NCI-H1694 (cell line): ENCODE measurements around the gene SHANK2.

Source experiments
- DNase-seq: peaks from one replicate; lab custom pipeline; 2025; lab: John Stamatoyannopoulos, UW

Gene SHANK2

GRCh38 chr11:71252269-71252769, at the start of gene SHANK2:
Gene SHANK2, minus strand, starts transcription at chr11:71252577. Its CDS starts 105,251 bp downstream, at chr11:71147326.
- no peak for DNase-seq

- no peak for DNase-seq
Measured at GRCh38 chr11:71301858-71302533, 49.6 kb upstream of the SHANK2 start.

GRCh38 chr11:71301046-71301857, 48.9 kb upstream of the SHANK2 start:
- DNase-seq: no peak

GRCh38 chr11:71300187-71300586, 47.8 kb upstream of the SHANK2 start:
- DNase-seq: no peak

GRCh38 chr11:71298761-71299181, 46.4 kb upstream of the SHANK2 start:
- no peak for DNase-seq

GRCh38 chr11:71298016-71298550, 45.7 kb upstream of the SHANK2 start:
- DNase-seq: no peak

GRCh38 chr11:71294846-71295600, 42.6 kb upstream of the SHANK2 start:
- DNase-seq: no peak

- DNase-seq: no peak
Measured at GRCh38 chr11:71293961-71294782, 41.8 kb upstream of the SHANK2 start.

- DNase-seq: peak; percentile 39
Measured at GRCh38 chr11:71286701-71287643, 34.6 kb upstream of the SHANK2 start.

GRCh38 chr11:71285111-71285510, 32.7 kb upstream of the SHANK2 start:
- no peak for DNase-seq

- DNase-seq: no peak
Measured at GRCh38 chr11:71284525-71285092, 32.2 kb upstream of the SHANK2 start.

- DNase-seq: no peak
Measured at GRCh38 chr11:71283971-71284441, 31.6 kb upstream of the SHANK2 start.

- DNase-seq: peak; percentile 37
Measured at GRCh38 chr11:71282581-71283351, 30.4 kb upstream of the SHANK2 start.

GRCh38 chr11:71281831-71282230, 29.5 kb upstream of the SHANK2 start:
- no peak for DNase-seq

GRCh38 chr11:71281204-71281603, 28.8 kb upstream of the SHANK2 start:
- no peak for DNase-seq

- no peak for DNase-seq
Measured at GRCh38 chr11:71279916-71280645, 27.7 kb upstream of the SHANK2 start.

- DNase-seq: no peak
Measured at GRCh38 chr11:71272161-71272560, 19.8 kb upstream of the SHANK2 start.
